Measurements from ENCODE around the gene GCGR. TPM values are rescaled to one million over a fixed set of nuclear protein-coding genes. Genes with fewer than 3 reads are reported as not detected.
"Not testable (repeated sequence)": the region's sequence is repeated elsewhere in the genome, so short reads cannot be mapped to it uniquely, and the experiment has no call there.

Gene GCGR
- total and polyA plus RNA-seq, 7 donors, result 0.03 to 0.08 TPM; not detected in 5

- TF ChIP-seq CTCF (IDR thresholded peaks at IDR 0.05), result no peak
- no peaks in the 10 kb centered on the region for H3K27me3 ChIP-seq (ENCODE audit: insufficient read depth in 3 of 3, low read length in 2 of 3)
- WGBS, 3 donors, result 16 to 23% (median 18%) methylated on average over 17 of the region's 17 CpGs
These were observed 34.9 kb downstream of the GCGR start for GRCh38 chr17:81838753-81839255.

GRCh38 chr17:81839301-81839700 is 35.4 kb downstream of the GCGR start:
- Histone ChIP-seq H3K27ac (peak overlapping the region; percentile 98), H3K36me3 (ENCODE audit: insufficient read depth in 1 of 2, low read depth in 1 of 2) (peaks cover 4 to 16% of the 10 kb centered on the region in 2 donors), H3K27me3 (ENCODE audit: insufficient read depth in 3 of 3, low read length in 2 of 3) (no peaks in the 10 kb centered on the region), H3K4me1 (peaks cover 70% of the 10 kb centered on the region), H3K9me3 (no peaks in the 10 kb centered on the region), H3K4me3 (peak overlapping the region; percentile 20)
- TF ChIP-seq CTCF (IDR thresholded peaks at IDR 0.05), result no peak
- 33 to 56% (median 36%) methylated on average over 15 of the region's 15 CpGs for WGBS, 3 donors
- ATAC-seq (peak in 1 of 4 donors; percentile 35), DNase-seq (no peak)
- intact Hi-C loops (cut with DNase I), result no loop called here

More at GRCh38 chr17:81838753-81839255, 34.9 kb downstream of the GCGR start:
- DNase-seq (no peak), ATAC-seq (no peak)
- H3K4me3 ChIP-seq, result peak overlapping the region; percentile 20
- H3K27ac ChIP-seq, result peak overlapping the region; percentile 98
- H3K36me3 ChIP-seq (ENCODE audit: insufficient read depth in 1 of 2, low read depth in 1 of 2), result peaks cover 3 to 15% of the 10 kb centered on the region in 2 donors
- peaks cover 70% of the 10 kb centered on the region for H3K4me1 ChIP-seq
- intact Hi-C loops (cut with DNase I), result no loop called here
- no peaks in the 10 kb centered on the region for H3K9me3 ChIP-seq

- ATAC-seq; DNase-seq; H3K9me3 ChIP-seq; H3K27me3 ChIP-seq (ENCODE audit: insufficient read depth in 3 of 3, low read length in 2 of 3); intact Hi-C loops (cut with DNase I): not testable (repeated sequence)
- WGBS, 3 donors, result 63 to 79% (median 72%) methylated on average over 5 of the region's 5 CpGs
- Histone ChIP-seq H3K36me3 (ENCODE audit: insufficient read depth in 1 of 2, low read depth in 1 of 2) (peaks cover 4 to 24% of the 10 kb centered on the region in 2 donors), H3K4me3 (peak overlapping the region; percentile 48), H3K27ac (peak overlapping the region; percentile 98), H3K4me1 (peaks cover 70% of the 10 kb centered on the region)
These were observed 36.1 kb downstream of the GCGR start for GRCh38 chr17:81840059-81840458.

GRCh38 chr17:81840826-81841778 is 37.2 kb downstream of the GCGR start:
- Histone ChIP-seq H3K4me1 (peaks cover 63% of the 10 kb centered on the region), H3K4me3 (peak overlapping the region; percentile 48), H3K27ac (peak overlapping the region; percentile 98), H3K9me3 (no peaks in the 10 kb centered on the region), H3K27me3 (ENCODE audit: insufficient read depth in 3 of 3, low read length in 2 of 3) (no peaks in the 10 kb centered on the region), H3K36me3 (ENCODE audit: insufficient read depth in 1 of 2, low read depth in 1 of 2) (peaks cover 4 to 34% of the 10 kb centered on the region in 2 donors)
- intact Hi-C loops (cut with DNase I), result no loop called here
- DNase-seq (peak; percentile 75 to 89), ATAC-seq (peak; percentile 69 to 82 (median 77))
- WGBS, 3 donors, result 28 to 40% (median 31%) methylated on average over 38 to 40 of the region's 40 CpGs
- TF ChIP-seq CTCF (IDR thresholded peaks at IDR 0.05), result no peak

GRCh38 chr17:81841866-81842265 is 37.9 kb downstream of the GCGR start:
- Histone ChIP-seq H3K4me3 (peak overlapping the region; percentile 48), H3K27me3 (ENCODE audit: insufficient read depth in 3 of 3, low read length in 2 of 3) (no peaks in the 10 kb centered on the region), H3K27ac (peak overlapping the region; percentile 98), H3K4me1 (peaks cover 60% of the 10 kb centered on the region), H3K9me3 (no peaks in the 10 kb centered on the region), H3K36me3 (ENCODE audit: insufficient read depth in 1 of 2, low read depth in 1 of 2) (peaks cover 6 to 42% of the 10 kb centered on the region in 2 donors)
- ATAC-seq (no peak), DNase-seq (no peak)
- 57 to 84% (median 66%) methylated on average over 15 of the region's 15 CpGs for WGBS, 3 donors
- no peak for TF ChIP-seq CTCF (IDR thresholded peaks at IDR 0.05)
- intact Hi-C loops (cut with DNase I), result loop anchor here in 1 of 2 donors (2.0 kb wide), 1 partner anchor 17 kb away; no protein-coding TSS in a partner anchor

All from psoas muscle (tissue), 8 donors.